ENCODE data around the gene XAF1.
A peak's percentile ranks its signal among the peaks of the same experiment; 100 is the strongest.

The XAF1 gene, protein sequence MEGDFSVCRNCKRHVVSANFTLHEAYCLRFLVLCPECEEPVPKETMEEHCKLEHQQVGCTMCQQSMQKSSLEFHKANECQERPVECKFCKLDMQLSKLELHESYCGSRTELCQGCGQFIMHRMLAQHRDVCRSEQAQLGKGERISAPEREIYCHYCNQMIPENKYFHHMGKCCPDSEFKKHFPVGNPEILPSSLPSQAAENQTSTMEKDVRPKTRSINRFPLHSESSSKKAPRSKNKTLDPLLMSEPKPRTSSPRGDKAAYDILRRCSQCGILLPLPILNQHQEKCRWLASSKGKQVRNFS

DNA sequence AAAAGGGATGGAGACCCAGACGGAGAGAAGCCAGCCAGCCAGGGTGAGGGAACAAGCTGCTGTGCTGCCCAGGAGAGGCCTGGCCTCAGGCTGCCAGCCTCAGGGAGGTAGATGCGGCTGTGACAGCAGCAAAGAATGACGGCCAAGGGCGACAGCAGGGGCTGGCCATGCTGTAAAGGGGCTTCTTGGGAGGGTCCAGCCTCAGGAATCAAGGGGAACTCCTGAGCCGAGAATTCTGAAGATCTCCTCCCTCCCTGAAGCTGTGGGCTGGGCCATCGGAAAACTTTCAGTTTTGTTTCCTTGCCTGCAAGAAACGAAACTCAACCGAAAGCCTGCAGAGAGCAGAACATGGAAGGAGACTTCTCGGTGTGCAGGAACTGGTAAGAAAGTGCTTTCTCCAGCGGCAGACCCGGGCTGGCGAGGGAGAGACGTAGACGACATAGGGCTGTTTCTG, at the start of gene XAF1:
XAF1 (plus strand) TSS at position 316 of the 454 bp plus-strand sequence; CDS start at position 349, 33 bp downstream.
- Mint-ChIP-seq H3K36me3 (ENCODE audit: low read depth) (peaks cover 9% of the 10 kb centered on the region), H3K27ac (peak within 1 kb of the TSS; percentile 92), H3K9me3 (no peaks in the 10 kb centered on the region), H3K27me3 (no peaks in the 10 kb centered on the region), H3K4me3 (peak within 1 kb of the TSS; percentile 89), H3K4me1 (peaks cover 49% of the 10 kb centered on the region)
- DNase-seq, result peak; percentile 37
- ATAC-seq, result peak; percentile 51

DNA sequence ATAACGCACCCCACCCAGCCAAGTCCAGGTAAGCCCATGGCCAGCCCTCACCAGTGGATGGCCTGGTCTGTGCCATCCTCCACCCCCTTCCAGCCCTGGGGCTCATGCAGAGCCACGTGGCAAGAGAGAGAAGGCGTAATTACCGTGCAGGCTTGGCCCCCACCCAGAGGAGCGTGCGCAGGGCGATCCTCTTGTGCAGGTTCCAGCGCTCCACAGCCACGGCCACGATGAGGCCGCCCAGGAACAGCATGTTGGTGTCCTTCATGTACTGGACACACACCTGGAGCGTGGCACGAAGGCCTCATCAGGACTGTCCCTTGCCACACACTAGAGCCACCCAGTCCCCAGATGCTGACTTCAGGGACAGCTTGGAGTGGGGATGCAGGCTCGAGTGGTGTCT, 49.3 kb upstream of the XAF1 start:
- H3K4me1 Mint-ChIP-seq, result no peaks in the 10 kb centered on the region
- DNase-seq, result no peak
- no peak for ATAC-seq
- no peaks in the 10 kb centered on the region for H3K9me3 Mint-ChIP-seq
- no peak overlapping the region for H3K27ac Mint-ChIP-seq
- no peak overlapping the region for H3K4me3 Mint-ChIP-seq
- peaks cover 24% of the 10 kb centered on the region for H3K27me3 Mint-ChIP-seq
- no peaks in the 10 kb centered on the region for H3K36me3 Mint-ChIP-seq (ENCODE audit: low read depth)

DNA sequence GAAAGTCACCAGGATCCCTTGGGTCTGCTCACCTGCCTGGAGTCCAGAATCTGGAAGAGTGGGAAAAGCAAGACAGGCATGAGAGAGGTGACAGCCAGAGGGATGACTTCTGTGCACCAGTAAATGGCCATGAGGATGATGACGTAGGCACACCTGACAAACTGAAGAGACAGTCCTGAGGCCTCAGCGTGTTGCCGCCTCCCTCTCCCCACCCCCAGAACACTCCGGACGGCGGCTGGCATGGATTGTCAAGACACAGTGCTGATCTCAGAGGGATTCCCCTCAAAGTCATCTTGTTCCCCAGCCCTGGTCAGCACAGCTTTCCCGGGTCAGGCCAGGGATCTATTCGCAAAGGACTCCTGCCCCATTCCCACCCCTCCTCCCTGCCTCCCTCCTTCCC, 48.9 kb upstream of the XAF1 start:
- no peak for DNase-seq
- H3K9me3 Mint-ChIP-seq, result no peaks in the 10 kb centered on the region
- no peaks in the 10 kb centered on the region for H3K4me1 Mint-ChIP-seq
- no peak overlapping the region for H3K27ac Mint-ChIP-seq
- ATAC-seq, result no peak
- H3K27me3 Mint-ChIP-seq, result peaks cover 28% of the 10 kb centered on the region
- no peak overlapping the region for H3K4me3 Mint-ChIP-seq
- no peaks in the 10 kb centered on the region for H3K36me3 Mint-ChIP-seq (ENCODE audit: low read depth)

DNA sequence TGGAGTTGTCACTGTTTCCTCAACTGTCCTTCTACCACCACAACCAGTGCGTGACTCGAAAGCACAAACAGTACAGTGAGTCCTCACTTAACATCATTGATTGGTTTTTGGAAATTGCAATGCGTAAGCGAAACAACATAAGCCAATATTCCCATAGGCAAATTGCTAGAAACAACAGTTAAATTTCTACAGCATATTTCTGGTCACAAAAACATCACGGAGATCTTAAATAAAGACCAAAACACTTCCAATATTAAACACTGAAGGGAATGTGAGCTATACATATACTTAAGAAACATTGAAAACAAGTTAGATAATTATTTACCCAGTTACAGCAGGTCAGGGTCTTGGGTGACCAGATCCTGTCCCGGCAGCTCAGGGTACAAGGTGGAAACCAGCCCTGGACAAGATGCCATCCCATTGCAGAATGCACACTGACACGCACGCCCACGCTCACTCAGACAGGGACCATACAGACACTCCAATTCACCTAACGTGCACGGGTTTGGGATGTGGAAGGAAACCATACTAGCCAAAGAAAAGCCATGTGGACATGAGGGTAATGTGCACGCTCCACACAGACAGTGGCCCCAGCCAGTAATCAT, 47.4 kb upstream of the XAF1 start:
- peaks cover 38% of the 10 kb centered on the region for H3K27me3 Mint-ChIP-seq
- H3K4me1 Mint-ChIP-seq, result peaks cover 4% of the 10 kb centered on the region
- no peaks in the 10 kb centered on the region for H3K9me3 Mint-ChIP-seq
- ATAC-seq, result no peak
- H3K36me3 Mint-ChIP-seq (ENCODE audit: low read depth), result no peaks in the 10 kb centered on the region
- no peak overlapping the region for H3K4me3 Mint-ChIP-seq
- H3K27ac Mint-ChIP-seq, result no peak overlapping the region
- DNase-seq, result no peak

DNA sequence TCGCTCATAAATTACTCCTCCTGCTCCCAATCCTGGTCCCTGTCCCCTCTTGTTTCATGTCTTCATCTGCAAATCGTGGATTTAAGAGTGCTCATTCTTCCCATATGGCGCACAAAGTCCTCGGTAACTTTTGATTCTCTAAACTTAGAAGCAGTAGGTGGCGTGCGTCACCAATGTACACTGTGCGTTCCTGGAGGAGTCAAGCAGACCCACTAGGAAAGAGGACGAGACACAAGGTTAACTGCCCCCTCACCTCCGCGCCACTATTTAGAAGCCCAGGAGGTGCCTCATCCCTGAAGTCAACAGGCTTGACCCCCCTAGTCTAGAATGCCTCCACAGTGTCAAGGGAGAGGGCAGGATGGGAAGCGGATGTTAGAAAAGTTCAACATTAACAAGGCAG, 45.5 kb upstream of the XAF1 start:
- H3K4me3 Mint-ChIP-seq, result no peak overlapping the region
- ATAC-seq, result no peak
- no peaks in the 10 kb centered on the region for H3K36me3 Mint-ChIP-seq (ENCODE audit: low read depth)
- peaks cover 49% of the 10 kb centered on the region for H3K27me3 Mint-ChIP-seq
- no peak overlapping the region for H3K27ac Mint-ChIP-seq
- H3K4me1 Mint-ChIP-seq, result peaks cover 9% of the 10 kb centered on the region
- no peaks in the 10 kb centered on the region for H3K9me3 Mint-ChIP-seq
- no peak for DNase-seq

DNA sequence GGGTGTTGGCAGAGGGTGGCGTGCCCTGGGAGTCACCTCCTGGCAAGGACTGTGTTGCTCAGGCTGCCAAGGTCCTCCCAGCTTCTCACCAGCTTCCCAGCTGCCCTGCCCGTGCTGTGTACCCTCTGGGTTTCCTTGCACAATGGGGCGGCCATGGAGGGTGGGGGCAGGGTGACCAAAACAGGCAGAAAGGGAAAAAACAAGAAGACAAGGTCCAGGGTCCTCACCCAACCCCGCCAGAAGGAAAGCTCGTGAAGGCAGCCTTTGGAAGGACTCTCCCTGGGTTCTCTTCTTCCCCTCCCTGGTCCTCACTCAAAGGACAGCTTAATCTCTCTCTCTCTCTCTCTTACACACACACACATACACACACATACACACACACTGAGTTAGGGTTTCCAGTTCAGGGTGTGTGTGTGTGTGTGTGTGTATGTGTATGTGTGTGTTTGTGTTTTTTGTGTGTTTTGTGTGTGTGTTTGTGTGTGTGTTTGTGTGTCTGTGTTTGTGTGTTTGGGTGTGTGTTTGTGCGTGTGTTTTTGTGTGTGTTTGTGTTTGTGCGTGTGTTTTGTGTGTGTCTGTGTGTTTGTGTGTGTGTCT, 44.7 kb upstream of the XAF1 start:
- Mint-ChIP-seq H3K4me1 (peaks cover 9% of the 10 kb centered on the region), H3K4me3 (no peak overlapping the region), H3K27me3 (peaks cover 57% of the 10 kb centered on the region), H3K27ac (no peak overlapping the region), H3K36me3 (ENCODE audit: low read depth) (no peaks in the 10 kb centered on the region), H3K9me3 (peaks cover 4% of the 10 kb centered on the region)
- no peak for ATAC-seq
- DNase-seq, result no peak

DNA sequence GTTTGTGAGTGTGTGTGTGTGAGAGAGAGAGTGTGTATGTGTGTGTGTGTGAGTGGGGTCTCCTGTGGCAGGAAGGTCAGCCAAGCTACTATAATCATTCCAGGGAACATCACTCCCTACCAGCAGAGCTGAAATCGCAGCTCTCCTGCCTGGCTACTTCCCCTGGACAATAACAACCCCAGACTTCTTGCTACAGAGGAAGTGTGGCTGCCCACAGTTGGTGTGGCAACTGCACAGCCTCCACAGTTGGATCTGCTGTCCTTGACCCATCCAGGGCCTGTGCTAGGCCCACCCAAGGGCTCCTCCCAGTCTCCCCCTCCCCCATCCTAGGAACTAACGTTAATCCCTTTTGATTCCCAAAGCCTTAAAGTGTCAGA, 44.2 kb upstream of the XAF1 start:
- DNase-seq (no peak), ATAC-seq (no peak)
- H3K9me3 Mint-ChIP-seq, result peaks cover 4% of the 10 kb centered on the region
- H3K27me3 Mint-ChIP-seq, result peaks cover 58% of the 10 kb centered on the region
- no peak overlapping the region for H3K27ac Mint-ChIP-seq
- H3K4me1 Mint-ChIP-seq, result peaks cover 9% of the 10 kb centered on the region
- no peaks in the 10 kb centered on the region for H3K36me3 Mint-ChIP-seq (ENCODE audit: low read depth)
- no peak overlapping the region for H3K4me3 Mint-ChIP-seq

DNA sequence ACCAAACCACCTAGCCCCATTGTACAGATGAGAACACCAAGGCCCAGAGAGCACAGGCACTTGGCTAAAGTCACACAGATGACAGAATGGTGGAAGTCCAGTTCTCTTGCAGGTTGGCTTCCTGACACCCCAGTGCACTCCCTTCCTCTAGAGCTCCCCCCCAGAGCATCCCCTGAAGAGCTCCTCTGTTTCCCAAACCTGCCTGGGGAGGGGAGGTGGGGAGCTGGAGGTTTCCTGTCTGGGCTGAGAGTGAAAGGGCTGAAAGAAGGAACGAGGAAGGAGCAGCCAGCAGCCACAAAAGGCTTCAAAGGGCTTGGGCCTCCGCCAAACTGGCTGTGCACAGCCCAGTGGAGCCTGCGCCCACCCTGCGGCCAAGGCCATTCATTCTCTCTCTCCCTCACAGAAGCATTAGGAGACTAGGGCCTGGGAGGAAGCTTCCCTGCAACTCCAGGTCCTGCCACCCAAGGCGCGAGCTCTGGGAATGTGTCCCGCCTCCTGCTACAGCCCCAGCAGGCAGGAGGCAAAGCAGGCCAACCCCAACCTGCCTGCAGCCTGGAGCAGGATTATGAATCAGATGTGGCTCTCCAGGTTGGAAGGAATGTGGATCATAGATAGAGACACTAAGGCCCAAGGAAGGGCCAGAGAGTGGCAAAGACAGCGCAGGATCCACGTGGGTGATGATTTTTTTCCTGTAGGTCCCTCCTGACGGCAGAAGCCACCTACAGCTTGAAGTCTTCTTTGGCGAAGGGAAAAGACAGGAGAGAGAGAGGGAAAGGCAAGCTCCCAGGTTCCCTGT, 43.6 kb upstream of the XAF1 start:
- Mint-ChIP-seq H3K4me1 (peaks cover 9% of the 10 kb centered on the region), H3K36me3 (ENCODE audit: low read depth) (no peaks in the 10 kb centered on the region), H3K4me3 (peak overlapping the region; percentile 43), H3K27ac (no peak overlapping the region), H3K9me3 (peaks cover 4% of the 10 kb centered on the region), H3K27me3 (peaks cover 57% of the 10 kb centered on the region)
- ATAC-seq (no peak), DNase-seq (no peak)

DNA sequence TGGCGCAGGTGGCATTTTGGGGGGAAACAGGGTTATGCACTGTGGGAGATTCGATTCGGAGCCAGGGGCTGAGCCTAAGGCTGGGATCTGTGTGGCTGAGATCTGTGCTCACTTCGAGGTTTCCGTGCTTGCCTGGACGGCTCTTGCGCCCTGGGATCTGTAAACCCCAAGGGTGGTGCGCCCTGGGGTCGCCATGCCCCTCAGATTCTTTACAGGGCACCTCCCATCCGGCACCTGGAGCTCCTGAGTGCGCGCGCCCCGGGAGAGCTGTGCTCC, 43.1 kb upstream of the XAF1 start:
- Mint-ChIP-seq H3K27ac (no peak overlapping the region), H3K4me3 (peak overlapping the region; percentile 48), H3K27me3 (peaks cover 61% of the 10 kb centered on the region), H3K36me3 (ENCODE audit: low read depth) (no peaks in the 10 kb centered on the region), H3K4me1 (peaks cover 9% of the 10 kb centered on the region), H3K9me3 (peaks cover 4% of the 10 kb centered on the region)
- ATAC-seq (no peak), DNase-seq (no peak)

DNA sequence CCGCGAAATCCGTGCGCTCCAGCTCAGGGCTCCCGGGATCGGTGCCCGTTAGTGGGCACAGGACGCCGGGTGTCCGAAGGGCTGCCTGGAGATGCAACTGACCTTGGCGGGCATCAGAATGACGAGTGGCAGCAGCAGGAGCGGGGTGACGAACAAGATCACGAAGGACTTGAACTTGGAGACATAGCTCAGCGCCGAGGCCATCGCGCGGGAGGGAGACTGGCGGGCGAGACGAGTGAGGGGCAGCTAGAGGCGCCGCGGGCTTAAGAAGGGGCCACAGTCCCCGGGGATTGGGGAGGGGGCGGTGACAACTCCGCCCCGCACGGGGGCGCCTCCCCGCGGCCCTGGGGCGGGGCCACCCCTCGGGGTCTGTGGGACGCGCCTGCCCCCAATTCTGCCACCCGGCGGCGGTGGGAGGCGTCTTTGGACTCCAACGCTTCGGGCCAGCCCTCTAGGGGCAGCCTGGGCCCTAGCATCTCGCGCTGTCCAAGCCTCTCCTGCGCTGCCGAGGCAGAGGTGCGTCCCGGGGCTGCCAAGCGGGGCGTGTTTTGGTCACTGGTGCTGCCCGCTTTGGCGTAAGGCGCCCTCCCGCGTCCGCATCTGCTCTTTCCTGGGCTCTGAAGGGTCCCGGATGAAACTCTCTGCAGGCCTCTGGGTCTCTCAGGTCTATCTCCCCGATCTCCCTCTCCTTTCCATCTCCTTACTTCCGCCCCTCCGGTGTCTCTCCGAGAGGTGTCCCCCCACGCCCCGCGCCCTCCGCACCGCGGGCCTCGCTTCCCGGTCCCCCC, 42.5 kb upstream of the XAF1 start, which contains the start of gene SLC13A5:
SLC13A5 (minus strand) TSS at position 240 of the 788 bp plus-strand sequence; CDS start at position 204, 36 bp downstream.
- H3K27me3 Mint-ChIP-seq, result peaks cover 61% of the 10 kb centered on the region

DNA sequence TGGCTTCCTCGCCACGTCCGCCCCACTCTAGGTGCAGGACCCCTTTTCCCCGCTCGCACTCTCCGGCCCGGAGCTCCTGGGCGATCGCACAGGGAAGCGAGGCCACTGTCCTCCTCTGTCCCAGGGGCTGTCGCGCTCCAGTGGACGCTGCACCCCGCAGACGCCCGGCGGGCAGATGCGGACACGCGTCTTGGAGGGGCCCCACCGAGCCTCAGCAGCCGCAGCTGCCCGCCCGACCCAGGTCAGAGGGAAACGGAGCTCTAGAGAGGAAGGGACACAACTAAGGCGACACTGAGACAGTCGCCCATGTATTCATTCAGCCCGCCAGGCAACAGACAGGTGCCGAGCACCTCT, 42.0 kb upstream of the XAF1 start:
- no peak for DNase-seq
- H3K27me3 Mint-ChIP-seq, result peaks cover 59% of the 10 kb centered on the region
- H3K4me3 Mint-ChIP-seq, result peak overlapping the region; percentile 48
- no peak overlapping the region for H3K27ac Mint-ChIP-seq
- H3K4me1 Mint-ChIP-seq, result peaks cover 9% of the 10 kb centered on the region
- peaks cover 4% of the 10 kb centered on the region for H3K9me3 Mint-ChIP-seq
- ATAC-seq, result no peak
- H3K36me3 Mint-ChIP-seq (ENCODE audit: low read depth), result no peaks in the 10 kb centered on the region

More for the DNA sequence above, 42.5 kb upstream of the XAF1 start, which contains the start of gene SLC13A5:
- H3K4me1 Mint-ChIP-seq, result peaks cover 9% of the 10 kb centered on the region
- peak; percentile 65 for ATAC-seq
- peak; percentile 28 for DNase-seq
- H3K36me3 Mint-ChIP-seq (ENCODE audit: low read depth), result no peaks in the 10 kb centered on the region
- H3K4me3 Mint-ChIP-seq, result peak within 1 kb of the TSS; percentile 48
- no peak within 1 kb of the TSS for H3K27ac Mint-ChIP-seq
- H3K9me3 Mint-ChIP-seq, result peaks cover 4% of the 10 kb centered on the region

DNA sequence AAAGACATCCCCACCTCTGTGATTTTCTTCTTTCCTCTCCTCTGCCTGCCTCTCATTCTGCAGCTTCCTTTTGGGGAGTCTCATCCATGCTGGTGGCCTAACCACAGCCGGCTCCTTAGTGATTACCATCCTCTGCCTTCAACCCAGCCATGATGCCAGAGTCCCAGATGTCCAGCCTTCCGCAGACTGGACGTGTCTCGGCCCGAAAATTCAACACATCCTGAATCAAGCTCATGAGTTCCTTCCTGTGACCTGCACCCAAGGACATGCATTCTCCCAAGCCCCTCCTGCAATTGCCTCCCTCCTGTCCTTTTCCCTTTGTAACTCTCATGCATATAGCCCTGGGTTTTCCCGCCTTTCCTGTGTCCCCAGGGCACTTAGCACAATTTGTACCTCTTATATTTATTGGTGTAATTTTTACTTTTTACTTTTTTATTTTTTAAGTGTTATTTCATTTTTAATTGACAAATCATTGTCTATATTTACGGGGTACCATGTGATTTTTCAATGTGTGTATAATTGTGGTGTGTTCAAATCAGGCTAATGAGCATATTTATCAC, 41.5 kb upstream of the XAF1 start:
- DNase-seq (no peak), ATAC-seq (no peak)
- H3K27ac Mint-ChIP-seq, result no peak overlapping the region
- peaks cover 4% of the 10 kb centered on the region for H3K9me3 Mint-ChIP-seq
- H3K4me3 Mint-ChIP-seq, result no peak overlapping the region
- H3K27me3 Mint-ChIP-seq, result peaks cover 58% of the 10 kb centered on the region
- H3K4me1 Mint-ChIP-seq, result peaks cover 9% of the 10 kb centered on the region
- no peaks in the 10 kb centered on the region for H3K36me3 Mint-ChIP-seq (ENCODE audit: low read depth)

DNA sequence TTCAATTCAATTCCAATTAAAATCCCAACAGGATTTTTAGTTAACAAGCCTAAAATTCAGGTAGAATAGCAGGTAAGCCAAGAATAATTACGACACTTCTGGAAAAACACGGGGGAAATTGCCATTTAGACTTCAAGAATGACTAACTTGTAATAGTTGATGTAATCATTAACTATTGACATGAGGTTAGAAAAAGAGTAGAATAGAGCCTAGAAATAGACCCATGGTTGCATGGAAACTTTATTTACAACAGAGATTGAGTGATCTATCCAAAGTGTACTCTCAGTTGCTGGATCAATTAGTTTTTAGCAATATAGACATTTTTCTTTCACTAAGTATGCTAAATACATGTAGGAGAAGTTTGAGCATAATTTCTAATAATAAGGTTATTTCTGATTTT, 39.1 kb upstream of the XAF1 start:
- Mint-ChIP-seq H3K27me3 (peaks cover 62% of the 10 kb centered on the region), H3K4me1 (peaks cover 9% of the 10 kb centered on the region), H3K4me3 (no peak overlapping the region), H3K36me3 (ENCODE audit: low read depth) (no peaks in the 10 kb centered on the region), H3K9me3 (peaks cover 4% of the 10 kb centered on the region), H3K27ac (no peak overlapping the region)
- no peak for ATAC-seq
- DNase-seq, result no peak

DNA sequence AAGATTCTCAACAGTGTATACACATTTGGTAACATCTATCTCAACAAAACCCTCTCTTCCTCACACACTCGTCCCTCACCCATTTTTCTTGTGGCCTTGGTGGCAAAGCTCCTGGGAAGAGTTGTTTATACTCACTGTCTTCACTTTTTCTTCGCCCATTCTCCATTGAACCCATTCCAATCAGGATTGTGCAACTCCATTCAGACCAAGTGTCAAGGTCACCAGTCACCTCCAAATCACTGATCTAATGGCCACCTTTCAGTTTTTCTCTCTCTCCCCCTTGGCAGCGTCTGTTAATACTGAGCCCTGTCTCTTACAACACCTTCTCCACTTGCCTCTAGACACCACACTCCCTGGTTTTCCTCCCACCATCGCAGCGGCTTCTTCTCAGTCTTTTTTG, 34.1 kb upstream of the XAF1 start:
- ATAC-seq, result no peak

More for the DNA sequence above, 34.1 kb upstream of the XAF1 start:
- Mint-ChIP-seq H3K27ac (no peak overlapping the region), H3K36me3 (ENCODE audit: low read depth) (no peaks in the 10 kb centered on the region), H3K4me3 (no peak overlapping the region), H3K27me3 (peaks cover 50% of the 10 kb centered on the region), H3K4me1 (no peaks in the 10 kb centered on the region), H3K9me3 (no peaks in the 10 kb centered on the region)
- DNase-seq, result no peak
